ENCODE measurements around the gene IGSF23. TPM values are rescaled to one million over a fixed set of nuclear protein-coding genes. Genes with fewer than 3 reads are reported as not detected.

The IGSF23 gene
- total RNA-seq, 2 donors from 2014 or later = not detected

GRCh38 chr19:44570603-44570983 is 42.8 kb upstream of the IGSF23 start:
- no peaks in the 10 kb centered on the region for H3K36me3 ChIP-seq (ENCODE audit: control insufficient read depth, insufficient read depth, low read length)
- WGBS, 2 experiments (ENCODE audit: insufficient coverage in 1 of 2, insufficient read length in 1 of 2) = 60 to 63% methylated on average over 3 of the region's 3 CpGs

DNA sequence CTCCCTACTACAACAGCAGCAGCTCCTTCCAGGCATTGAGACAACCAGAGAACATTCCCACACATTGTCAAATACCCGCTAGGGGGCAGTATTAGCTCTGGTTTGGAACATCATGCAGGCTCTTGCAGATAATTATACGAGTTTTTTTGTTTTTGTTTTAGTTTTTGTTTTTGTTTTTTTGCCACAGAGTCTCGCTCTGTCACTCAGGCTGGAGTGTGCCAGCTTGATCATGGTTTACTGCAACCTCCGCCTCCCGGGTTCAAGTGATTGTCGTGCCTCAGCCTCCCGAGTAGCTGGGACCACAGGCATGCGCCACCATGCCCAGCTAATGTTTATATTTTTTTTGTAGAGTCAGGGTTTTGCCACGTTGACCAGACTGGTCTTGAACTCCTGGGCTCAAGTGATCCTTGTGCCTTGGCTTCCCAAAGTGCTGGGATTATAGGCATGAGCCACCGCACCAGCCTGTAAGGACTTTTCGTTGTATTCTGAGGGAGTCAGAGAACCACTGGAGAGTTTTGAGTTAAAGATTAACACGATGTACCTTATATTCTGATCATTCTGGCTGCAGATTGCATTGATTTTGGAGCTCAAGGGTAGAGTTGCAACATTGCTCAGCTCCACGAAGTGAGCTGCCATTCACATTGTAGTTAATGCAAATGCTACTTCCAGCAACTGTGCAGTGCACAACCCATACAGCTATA is 42.2 kb upstream of the IGSF23 start:
- H3K4me1 ChIP-seq (ENCODE audit: control insufficient read depth, insufficient read depth, low read length) = no peaks in the 10 kb centered on the region
- Mint-ChIP-seq H3K27ac (no peak overlapping the region), H3K27me3 (ENCODE audit: insufficient read depth) (peaks cover 5% of the 10 kb centered on the region), H3K9me3 (peaks cover 2% of the 10 kb centered on the region), H3K36me3 (ENCODE audit: low read depth) (no peaks in the 10 kb centered on the region), H3K4me3 (no peak overlapping the region), H3K4me1 (peaks cover 24% of the 10 kb centered on the region)
- WGBS, 2 experiments (ENCODE audit: insufficient coverage in 1 of 2, insufficient read length in 1 of 2) = 63 to 78% methylated on average over 8 to 13 of the region's 13 CpGs
- no peaks in the 10 kb centered on the region for H3K36me3 ChIP-seq (ENCODE audit: control insufficient read depth, insufficient read depth, low read length)
- H3K9me3 ChIP-seq (ENCODE audit: control insufficient read depth, low read length) = no peaks in the 10 kb centered on the region
- no peak overlapping the region for H3K4me3 ChIP-seq (ENCODE audit: low read length)
- peak; percentile 91 for DNase-seq
- H3K27me3 ChIP-seq (ENCODE audit: control insufficient read depth, insufficient read depth, low read length, poor library complexity, severe bottlenecking) = peaks cover 4% of the 10 kb centered on the region
- H3K9ac ChIP-seq (ENCODE audit: extremely low read depth, low read length, poor library complexity, severe bottlenecking) = no peak overlapping the region
- no peak overlapping the region for H3K27ac ChIP-seq (ENCODE audit: low read depth, low read length)
- TF ChIP-seq, protein P1, sequence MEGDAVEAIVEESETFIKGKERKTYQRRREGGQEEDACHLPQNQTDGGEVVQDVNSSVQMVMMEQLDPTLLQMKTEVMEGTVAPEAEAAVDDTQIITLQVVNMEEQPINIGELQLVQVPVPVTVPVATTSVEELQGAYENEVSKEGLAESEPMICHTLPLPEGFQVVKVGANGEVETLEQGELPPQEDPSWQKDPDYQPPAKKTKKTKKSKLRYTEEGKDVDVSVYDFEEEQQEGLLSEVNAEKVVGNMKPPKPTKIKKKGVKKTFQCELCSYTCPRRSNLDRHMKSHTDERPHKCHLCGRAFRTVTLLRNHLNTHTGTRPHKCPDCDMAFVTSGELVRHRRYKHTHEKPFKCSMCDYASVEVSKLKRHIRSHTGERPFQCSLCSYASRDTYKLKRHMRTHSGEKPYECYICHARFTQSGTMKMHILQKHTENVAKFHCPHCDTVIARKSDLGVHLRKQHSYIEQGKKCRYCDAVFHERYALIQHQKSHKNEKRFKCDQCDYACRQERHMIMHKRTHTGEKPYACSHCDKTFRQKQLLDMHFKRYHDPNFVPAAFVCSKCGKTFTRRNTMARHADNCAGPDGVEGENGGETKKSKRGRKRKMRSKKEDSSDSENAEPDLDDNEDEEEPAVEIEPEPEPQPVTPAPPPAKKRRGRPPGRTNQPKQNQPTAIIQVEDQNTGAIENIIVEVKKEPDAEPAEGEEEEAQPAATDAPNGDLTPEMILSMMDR (conservative IDR thresholded peaks at IDR 0.05) = peak; percentile 94

More at GRCh38 chr19:44570603-44570983, 42.8 kb upstream of the IGSF23 start:
- TF ChIP-seq, protein P1 (conservative IDR thresholded peaks at IDR 0.05) = no peak
- Mint-ChIP-seq H3K4me3 (no peak overlapping the region), H3K4me1 (peaks cover 24% of the 10 kb centered on the region), H3K27me3 (ENCODE audit: insufficient read depth) (peaks cover 5% of the 10 kb centered on the region), H3K27ac (no peak overlapping the region), H3K9me3 (peaks cover 2% of the 10 kb centered on the region), H3K36me3 (ENCODE audit: low read depth) (no peaks in the 10 kb centered on the region)
- no peak overlapping the region for H3K4me3 ChIP-seq (ENCODE audit: low read length)
- peaks cover 4% of the 10 kb centered on the region for H3K27me3 ChIP-seq (ENCODE audit: control insufficient read depth, insufficient read depth, low read length, poor library complexity, severe bottlenecking)
- H3K4me1 ChIP-seq (ENCODE audit: control insufficient read depth, insufficient read depth, low read length) = no peaks in the 10 kb centered on the region
- no peaks in the 10 kb centered on the region for H3K9me3 ChIP-seq (ENCODE audit: control insufficient read depth, low read length)
- no peak overlapping the region for H3K9ac ChIP-seq (ENCODE audit: extremely low read depth, low read length, poor library complexity, severe bottlenecking)
- H3K27ac ChIP-seq (ENCODE audit: low read depth, low read length) = no peak overlapping the region
- no peak for DNase-seq

DNA sequence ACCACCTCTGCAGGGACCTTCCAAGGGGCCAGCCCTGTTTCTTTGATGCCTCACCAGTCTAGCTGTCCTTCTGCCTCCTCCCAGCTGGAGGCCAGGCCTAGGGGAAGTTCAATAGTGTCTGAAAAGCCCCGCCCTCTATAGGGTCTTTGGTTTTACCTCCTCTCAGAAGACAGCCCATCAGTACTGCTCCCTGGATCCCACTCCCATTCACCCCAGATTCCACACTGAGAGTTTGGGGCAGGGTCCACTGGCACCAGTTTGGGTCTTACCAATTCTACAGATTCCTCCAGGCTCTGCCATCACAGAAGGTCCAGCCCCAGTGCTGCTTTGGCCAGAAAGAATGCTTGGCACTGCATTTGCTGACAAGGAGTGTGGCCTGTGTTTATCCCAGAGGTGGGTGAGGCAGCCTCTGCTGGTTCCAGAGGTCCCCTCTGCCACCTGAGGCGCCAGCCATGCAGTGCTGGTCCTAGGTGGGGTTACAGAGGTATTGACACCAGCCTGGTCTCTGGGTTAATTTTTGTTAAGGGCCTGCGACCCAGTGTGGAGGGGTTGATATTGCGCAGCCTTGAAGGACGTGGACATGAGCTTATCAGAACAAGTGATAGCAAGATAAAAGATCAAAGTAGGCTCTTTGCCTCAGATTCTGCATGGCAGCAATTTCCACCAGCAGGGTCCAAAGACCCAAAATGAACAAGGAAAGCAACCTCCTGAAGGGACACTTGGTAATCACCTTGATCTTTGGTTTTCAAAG is 41.4 kb upstream of the IGSF23 start:
- TF ChIP-seq, protein P1 (conservative IDR thresholded peaks at IDR 0.05) = no peak
- no peak overlapping the region for H3K27ac Mint-ChIP-seq

More for the DNA sequence above, 41.4 kb upstream of the IGSF23 start:
- peak; percentile 45 for DNase-seq
- H3K27me3 ChIP-seq (ENCODE audit: control insufficient read depth, insufficient read depth, low read length, poor library complexity, severe bottlenecking) = peaks cover 4% of the 10 kb centered on the region
- H3K9me3 ChIP-seq (ENCODE audit: control insufficient read depth, low read length) = no peaks in the 10 kb centered on the region
- no peak overlapping the region for H3K4me3 ChIP-seq (ENCODE audit: low read length)
- Mint-ChIP-seq H3K4me1 (peaks cover 24% of the 10 kb centered on the region), H3K4me3 (no peak overlapping the region), H3K27me3 (ENCODE audit: insufficient read depth) (peaks cover 5% of the 10 kb centered on the region), H3K36me3 (ENCODE audit: low read depth) (no peaks in the 10 kb centered on the region), H3K9me3 (peaks cover 2% of the 10 kb centered on the region)
- WGBS, 2 experiments (ENCODE audit: insufficient coverage in 1 of 2, insufficient read length in 1 of 2) = 84 to 96% methylated on average over 5 of the region's 5 CpGs
- H3K9ac ChIP-seq (ENCODE audit: extremely low read depth, low read length, poor library complexity, severe bottlenecking) = no peak overlapping the region
- H3K27ac ChIP-seq (ENCODE audit: low read depth, low read length) = no peak overlapping the region
- no peaks in the 10 kb centered on the region for H3K36me3 ChIP-seq (ENCODE audit: control insufficient read depth, insufficient read depth, low read length)
- no peaks in the 10 kb centered on the region for H3K4me1 ChIP-seq (ENCODE audit: control insufficient read depth, insufficient read depth, low read length)
